Measurements from ENCODE around the gene HCFC1R1.

Gene HCFC1R1

DNA sequence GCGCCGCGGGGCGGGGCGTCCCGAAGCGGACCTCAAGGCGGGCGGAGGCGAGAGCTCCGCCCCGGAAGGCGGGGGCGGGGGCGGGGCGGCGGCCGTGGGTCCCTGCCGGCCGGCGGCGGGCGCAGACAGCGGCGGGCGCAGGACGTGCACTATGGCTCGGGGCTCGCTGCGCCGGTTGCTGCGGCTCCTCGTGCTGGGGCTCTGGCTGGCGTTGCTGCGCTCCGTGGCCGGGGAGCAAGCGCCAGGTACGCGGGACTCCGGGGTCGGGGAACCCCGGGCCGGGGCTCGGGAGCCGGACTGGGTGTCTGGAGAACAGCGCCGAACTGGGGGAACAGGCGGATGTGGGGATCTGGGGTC lies 3.5 kb downstream of the HCFC1R1 start, which contains the start of gene TNFRSF12A:
TNFRSF12A (plus strand) TSS at position 122 of the 357 bp plus-strand sequence; CDS start at position 152, 30 bp downstream.
- DNase-seq (ENCODE audit: low spot score): peak; percentile 90
- FAIRE-seq: peak; percentile 32

- FAIRE-seq (no peak), DNase-seq (ENCODE audit: low spot score) (no peak)
These were observed 4.0 kb downstream of the HCFC1R1 start for GRCh38 chr16:3019594-3020246.

DNA sequence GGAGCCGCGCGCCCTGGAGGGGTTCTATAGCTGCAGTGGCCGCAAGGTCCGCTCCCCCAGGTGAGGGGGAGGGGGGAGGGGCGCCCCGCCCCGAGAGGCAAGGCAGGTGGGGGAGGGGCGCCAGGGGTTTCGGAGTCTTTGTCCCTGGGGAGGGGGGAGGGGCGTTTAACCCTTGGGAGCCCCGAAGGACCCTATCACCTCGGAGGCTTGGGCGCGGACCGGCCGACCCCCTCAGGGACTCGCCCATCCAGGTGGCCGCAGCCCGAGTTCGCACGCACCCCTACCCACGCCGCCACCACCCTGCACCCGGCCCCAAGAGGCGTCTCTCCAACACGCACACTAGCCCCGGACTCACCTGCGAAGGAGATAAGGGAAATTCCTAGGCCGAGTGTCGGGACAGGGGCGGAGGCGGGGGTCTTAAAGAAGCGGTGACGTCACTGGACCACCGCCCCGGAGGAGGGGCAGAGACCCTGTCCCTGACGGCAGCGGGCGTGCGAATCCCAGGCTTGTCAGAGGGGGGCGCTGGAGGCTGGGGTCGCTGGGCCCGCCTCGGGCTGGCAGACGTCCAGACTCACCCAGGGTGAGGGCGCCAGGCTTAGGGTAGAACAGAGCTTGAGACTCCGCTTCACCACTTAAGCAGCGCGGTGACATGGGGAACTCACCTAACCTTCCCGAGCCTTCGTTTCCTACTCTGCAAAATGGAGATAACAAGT lies 5.8 kb downstream of the HCFC1R1 start, which contains the start of gene CLDN6:
CLDN6 (minus strand) TSS at position 390 of the 713 bp plus-strand sequence. CDS start 2,162 bp downstream, outside the sequence.
- DNase-seq (ENCODE audit: low spot score): no peak
- no peak for FAIRE-seq

- FAIRE-seq (no peak), DNase-seq (ENCODE audit: low spot score) (no peak)
These were observed 6.4 kb downstream of the HCFC1R1 start for GRCh38 chr16:3017344-3017743.

- DNase-seq (ENCODE audit: low spot score) (no peak), FAIRE-seq (no peak)
These were observed 7.7 kb downstream of the HCFC1R1 start for GRCh38 chr16:3015865-3016521.

DNA sequence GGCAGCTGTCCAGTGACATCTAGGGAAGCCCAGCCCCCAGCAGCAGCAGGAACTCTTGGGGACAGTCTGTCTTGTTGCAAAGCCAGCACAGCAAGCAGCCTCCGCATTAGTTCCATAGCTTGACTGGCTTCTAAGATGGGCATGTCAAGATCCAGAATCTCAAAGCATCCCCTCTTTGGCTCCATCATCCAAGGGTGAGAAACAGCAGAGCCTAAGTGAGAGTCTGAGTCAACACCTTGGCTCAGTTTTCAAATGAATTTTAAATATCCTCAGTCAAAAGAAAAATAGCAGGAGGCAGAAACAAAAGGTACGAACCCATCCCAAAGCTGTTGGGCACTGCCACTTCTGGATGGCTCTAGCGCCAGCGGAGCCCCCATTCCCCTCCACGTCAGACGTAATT lies 8.8 kb downstream of the HCFC1R1 start:
- no peak for FAIRE-seq
- no peak for DNase-seq (ENCODE audit: low spot score)

GRCh38 chr16:3013998-3014690 lies 9.6 kb downstream of the HCFC1R1 start:
- no peak for FAIRE-seq
- DNase-seq (ENCODE audit: low spot score): no peak

DNA sequence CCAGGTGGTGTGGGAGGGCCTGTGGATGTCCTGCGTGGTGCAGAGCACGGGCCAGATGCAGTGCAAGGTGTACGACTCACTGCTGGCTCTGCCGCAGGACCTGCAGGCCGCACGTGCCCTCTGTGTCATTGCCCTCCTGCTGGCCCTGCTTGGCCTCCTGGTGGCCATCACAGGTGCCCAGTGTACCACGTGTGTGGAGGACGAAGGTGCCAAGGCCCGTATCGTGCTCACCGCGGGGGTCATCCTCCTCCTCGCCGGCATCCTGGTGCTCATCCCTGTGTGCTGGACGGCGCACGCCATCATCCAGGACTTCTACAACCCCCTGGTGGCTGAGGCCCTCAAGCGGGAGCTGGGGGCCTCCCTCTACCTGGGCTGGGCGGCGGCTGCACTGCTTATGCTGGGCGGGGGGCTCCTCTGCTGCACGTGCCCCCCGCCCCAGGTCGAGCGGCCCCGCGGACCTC lies 10.2 kb downstream of the HCFC1R1 start:
- FAIRE-seq (no peak), DNase-seq (ENCODE audit: low spot score) (no peak)

- FAIRE-seq (no peak), DNase-seq (ENCODE audit: low spot score) (no peak)
These were observed 10.8 kb downstream of the HCFC1R1 start, which contains the start of gene CLDN9 for GRCh38 chr16:3012828-3013420. TSS of gene CLDN9 (plus strand) at chr16:3012923. CDS start at chr16:3013363, 440 bp downstream.

- no peak for DNase-seq (ENCODE audit: low spot score)
- FAIRE-seq: no peak
These were observed 11.5 kb downstream of the HCFC1R1 start for GRCh38 chr16:3012246-3012645.

DNA sequence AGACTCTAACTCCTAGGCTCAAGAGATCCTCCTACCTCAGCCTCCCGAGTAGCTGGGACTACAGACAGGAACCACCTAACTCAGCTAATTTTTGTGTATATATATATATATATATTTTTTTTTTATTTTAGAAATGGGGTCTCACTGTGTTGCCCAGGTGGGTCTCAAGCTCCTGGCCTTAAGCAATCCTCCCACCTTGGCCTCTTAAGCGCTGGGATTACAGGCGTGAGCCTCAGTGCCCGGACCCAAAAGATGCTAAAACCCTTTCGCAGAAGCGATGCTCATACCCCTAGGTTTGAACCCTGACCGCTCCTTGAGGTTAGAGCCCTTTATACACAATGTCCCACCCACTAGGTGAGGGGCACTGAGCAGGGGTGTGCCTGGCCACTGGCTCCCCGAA lies 13.2 kb downstream of the HCFC1R1 start:
- FAIRE-seq (no peak), DNase-seq (ENCODE audit: low spot score) (no peak)

DNA sequence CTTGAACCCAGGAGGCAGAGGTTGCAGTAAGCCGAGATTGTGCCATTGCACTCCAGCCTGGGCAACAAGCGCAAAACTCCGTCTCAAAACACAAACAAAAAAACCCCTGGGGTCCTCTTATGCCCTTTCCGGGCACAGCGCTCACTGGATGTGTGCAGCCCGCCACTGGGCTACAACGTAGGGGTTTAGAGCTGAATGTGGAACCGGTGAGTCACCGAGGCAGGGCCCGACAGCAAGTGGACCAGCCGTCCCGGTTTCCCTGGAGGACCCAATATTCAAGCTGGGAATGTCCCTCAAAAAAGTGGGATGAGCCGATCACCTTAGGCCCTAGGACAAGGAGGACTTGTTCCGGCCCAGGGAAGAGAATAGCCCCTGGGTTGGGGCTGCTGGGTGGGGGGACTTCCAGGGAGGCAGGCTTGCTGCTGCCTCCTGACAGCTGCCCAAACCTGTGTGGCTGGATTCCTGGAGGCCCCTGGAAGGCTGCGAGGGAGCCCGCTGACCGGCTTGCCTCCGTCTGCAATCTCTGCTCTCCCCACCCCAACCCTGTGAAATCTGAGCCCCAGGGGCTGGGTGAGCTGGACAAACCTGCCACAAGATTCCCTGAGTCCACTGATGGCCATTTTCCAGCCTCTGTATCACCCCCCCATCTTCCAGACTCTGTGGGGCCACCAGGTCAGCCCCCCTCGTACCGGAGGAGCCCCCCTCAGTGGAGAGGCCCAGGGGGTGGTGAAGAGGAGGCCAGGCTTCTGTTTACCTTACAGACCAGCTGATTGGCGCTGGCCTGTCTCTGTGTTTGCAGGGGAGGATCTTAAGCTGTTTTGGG lies 14.0 kb downstream of the HCFC1R1 start:
- no peak for DNase-seq (ENCODE audit: low spot score)
- FAIRE-seq: no peak

GRCh38 chr16:3008690-3009037 lies 15.1 kb downstream of the HCFC1R1 start:
- DNase-seq (ENCODE audit: low spot score) (no peak), FAIRE-seq (no peak)

DNA sequence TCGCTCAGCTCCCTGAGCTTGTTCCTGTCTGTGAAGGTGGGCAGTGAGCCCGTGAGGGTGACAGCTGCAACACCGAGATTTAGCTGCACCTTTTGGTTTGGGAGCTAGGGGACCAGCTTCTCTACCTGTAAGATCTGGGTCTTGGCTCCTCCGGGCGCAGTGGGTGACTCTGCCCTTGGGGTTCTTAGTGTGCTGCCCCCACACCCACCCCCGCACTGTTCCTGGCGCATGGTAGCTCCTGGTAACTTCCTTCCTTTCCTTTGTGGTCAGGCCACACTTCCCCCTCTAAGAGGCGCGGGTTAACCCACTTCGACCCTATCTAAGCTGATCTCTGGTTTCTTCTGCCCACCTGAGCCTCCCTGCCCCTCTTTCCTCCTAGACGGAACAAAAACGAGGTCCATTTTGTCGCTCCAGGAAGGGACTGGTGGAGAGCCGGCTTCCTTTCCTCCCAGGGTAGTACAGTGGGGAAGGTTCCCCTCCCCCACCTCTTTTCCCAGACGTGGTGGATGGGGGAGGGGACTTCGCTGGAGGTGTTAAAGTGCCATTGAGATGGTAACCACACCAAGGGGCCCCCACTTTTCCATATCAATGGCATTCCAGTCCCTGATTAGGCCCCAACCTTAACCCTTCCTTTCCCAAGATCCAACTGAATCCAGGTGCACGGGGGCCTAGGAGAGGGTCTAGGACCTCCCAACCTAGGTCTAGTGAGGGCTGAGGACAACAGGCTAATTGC lies 15.6 kb downstream of the HCFC1R1 start:
- FAIRE-seq: no peak

GRCh38 chr16:3007059-3007956 lies 16.4 kb downstream of the HCFC1R1 start:
- FAIRE-seq (no peak), DNase-seq (ENCODE audit: low spot score) (no peak)

More for the DNA sequence above, 15.6 kb downstream of the HCFC1R1 start:
- DNase-seq (ENCODE audit: low spot score): no peak

DNA sequence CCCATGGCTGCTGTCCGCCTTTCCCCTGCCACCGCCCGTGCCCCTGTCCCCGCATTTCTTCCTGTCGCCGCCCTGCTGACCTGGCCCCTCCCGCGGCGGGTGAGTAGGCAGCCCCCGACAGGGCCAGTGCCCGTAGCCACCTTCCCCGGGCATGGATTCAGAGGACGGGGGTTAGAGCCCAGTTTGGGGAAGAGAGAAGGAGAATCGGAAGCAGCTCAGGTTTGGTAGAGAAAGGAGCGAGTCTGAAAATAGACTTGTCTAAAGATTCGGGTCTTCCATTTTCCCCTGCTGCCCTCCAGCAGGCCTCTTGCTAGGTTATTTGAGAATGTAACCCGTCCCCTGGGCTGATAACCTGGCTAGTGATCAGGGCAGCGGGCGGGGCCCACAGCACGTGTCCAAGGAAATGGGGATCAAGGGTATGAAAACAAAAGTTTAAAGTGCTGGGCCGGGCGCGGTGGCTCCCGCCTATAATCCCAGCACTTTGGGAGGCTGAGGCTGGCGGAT lies 18.9 kb downstream of the HCFC1R1 start:
- DNase-seq (ENCODE audit: low spot score) (no peak), FAIRE-seq (no peak)

GRCh38 chr16:3004319-3004718 lies 19.4 kb downstream of the HCFC1R1 start:
- DNase-seq (ENCODE audit: low spot score) (no peak), FAIRE-seq (no peak)

GRCh38 chr16:3003582-3004270 lies 20.0 kb downstream of the HCFC1R1 start:
- FAIRE-seq: peak; percentile 97
- peak; percentile 99 for DNase-seq (ENCODE audit: low spot score)
